Activated CD4-positive, alpha-beta T cell treated with anti-CD3 and anti-CD28 coated beads, Interleukin-2, amount 50 U/mL, for 24 hours (primary cell): ENCODE results near the gene CRB1.

ENCODE experiments used
- DNase-seq, 2 donors: peaks; one replicate each; pipeline ENCODE4 v3.0.0-alpha.2; 2020; ENCODE audit warnings: low read depth in 1 of 2, low spot score in 1 of 2

Gene CRB1

GRCh38 chr1:197342669-197343068, 74.6 kb downstream of the CRB1 start:
- no peak for DNase-seq

GRCh38 chr1:197343663-197344273, 75.7 kb downstream of the CRB1 start:
- no peak for DNase-seq

- DNase-seq = no peak
Observed at GRCh38 chr1:197351821-197352440, 83.9 kb downstream of the CRB1 start.

GRCh38 chr1:197355248-197355995, 87.4 kb downstream of the CRB1 start:
- no peak for DNase-seq

- no peak for DNase-seq
Observed at GRCh38 chr1:197356723-197357533, 88.9 kb downstream of the CRB1 start.

GRCh38 chr1:197358959-197359358, 90.9 kb downstream of the CRB1 start:
- DNase-seq = no peak

GRCh38 chr1:197360068-197360467, 92.0 kb downstream of the CRB1 start:
- no peak for DNase-seq

- DNase-seq = no peak
Observed at GRCh38 chr1:197362871-197363270, 94.8 kb downstream of the CRB1 start.

GRCh38 chr1:197363855-197364254, 95.8 kb downstream of the CRB1 start:
- DNase-seq = no peak

- no peak for DNase-seq
Observed at GRCh38 chr1:197366996-197367395, 98.9 kb downstream of the CRB1 start.

GRCh38 chr1:197367627-197368026, 99.6 kb downstream of the CRB1 start:
- DNase-seq = no peak

GRCh38 chr1:197374428-197374827, 106.4 kb downstream of the CRB1 start:
- DNase-seq = no peak

GRCh38 chr1:197384471-197384870, 116.4 kb downstream of the CRB1 start:
- no peak for DNase-seq

GRCh38 chr1:197388801-197389200, 120.7 kb downstream of the CRB1 start:
- DNase-seq = no peak

GRCh38 chr1:197390856-197391255, 122.8 kb downstream of the CRB1 start:
- DNase-seq = no peak

GRCh38 chr1:197391303-197392226, 123.5 kb downstream of the CRB1 start:
- DNase-seq = no peak

- DNase-seq = no peak
Observed at GRCh38 chr1:197392541-197392940, 124.5 kb downstream of the CRB1 start.

GRCh38 chr1:197393105-197393504, 125.1 kb downstream of the CRB1 start:
- no peak for DNase-seq

- no peak for DNase-seq
Observed at GRCh38 chr1:197393772-197394171, 125.7 kb downstream of the CRB1 start.

GRCh38 chr1:197394831-197395608, 127.0 kb downstream of the CRB1 start:
- DNase-seq = no peak
